Thyroid gland (tissue), 4 donors: ENCODE data around the gene EFHD1.

ENCODE experiments used
- POLR2A ChIP-seq, 2 donors: fragments of 450-650 bp; IDR thresholded peaks; one replicate each; pipeline ENCODE4 v1.6.1; 2017; ENCODE audit warnings: antibody characterized with exemption in 2 of 2, mild to moderate bottlenecking in 2 of 2, moderate library complexity in 1 of 2
- TF ChIP-seq, protein P1 (sequence below), 6 experiments: fragments of 200-600 bp in 3 of 6; fragments of 450-650 bp in 3 of 6; sonication (generic) in 3 of 6; IDR thresholded peaks; one replicate each; pipeline ENCODE4 v1.5.1; 2016 to 2019; ENCODE audit warnings: antibody characterized with exemption in 6 of 6, mild to moderate bottlenecking in 2 of 6, inconsistent platforms in 1 of 6, moderate library complexity in 1 of 6

- TF ChIP-seq, protein P1, sequence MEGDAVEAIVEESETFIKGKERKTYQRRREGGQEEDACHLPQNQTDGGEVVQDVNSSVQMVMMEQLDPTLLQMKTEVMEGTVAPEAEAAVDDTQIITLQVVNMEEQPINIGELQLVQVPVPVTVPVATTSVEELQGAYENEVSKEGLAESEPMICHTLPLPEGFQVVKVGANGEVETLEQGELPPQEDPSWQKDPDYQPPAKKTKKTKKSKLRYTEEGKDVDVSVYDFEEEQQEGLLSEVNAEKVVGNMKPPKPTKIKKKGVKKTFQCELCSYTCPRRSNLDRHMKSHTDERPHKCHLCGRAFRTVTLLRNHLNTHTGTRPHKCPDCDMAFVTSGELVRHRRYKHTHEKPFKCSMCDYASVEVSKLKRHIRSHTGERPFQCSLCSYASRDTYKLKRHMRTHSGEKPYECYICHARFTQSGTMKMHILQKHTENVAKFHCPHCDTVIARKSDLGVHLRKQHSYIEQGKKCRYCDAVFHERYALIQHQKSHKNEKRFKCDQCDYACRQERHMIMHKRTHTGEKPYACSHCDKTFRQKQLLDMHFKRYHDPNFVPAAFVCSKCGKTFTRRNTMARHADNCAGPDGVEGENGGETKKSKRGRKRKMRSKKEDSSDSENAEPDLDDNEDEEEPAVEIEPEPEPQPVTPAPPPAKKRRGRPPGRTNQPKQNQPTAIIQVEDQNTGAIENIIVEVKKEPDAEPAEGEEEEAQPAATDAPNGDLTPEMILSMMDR (IDR thresholded peaks at IDR 0.05): no peak
- TF ChIP-seq POLR2A (IDR thresholded peaks at IDR 0.05): no peak
Observed at GRCh38 chr2:232600053-232600773, 33.2 kb upstream of the EFHD1 start.
